KOPT-K1 (cell line): ENCODE results near the gene TMEM229A.
"Not testable (repeated sequence)": the region's sequence is repeated elsewhere in the genome, so short reads cannot be mapped to it uniquely, and the experiment has no call there.

ENCODE experiments used
- H3K27ac ChIP-seq: fragments of 200-600 bp; sonication (generic); 2 replicates; pipeline ENCODE4 v1.5.1; 2016; ENCODE audit warnings: antibody characterized with exemption, mild to moderate bottlenecking, low read depth, low read length; ENCODE audit not compliant: poor library complexity, severe bottlenecking
- H3K36me3 ChIP-seq: fragments of 200-600 bp; sonication (generic); 2 replicates; pipeline ENCODE4 v1.5.1; 2017; ENCODE audit warnings: antibody characterized with exemption, mild to moderate bottlenecking, low read length, moderate library complexity; ENCODE audit not compliant: insufficient read depth
- H3K9me3 ChIP-seq: fragments of 200-600 bp; sonication (generic); 2 replicates; pipeline ENCODE4 v1.5.1; 2017; ENCODE audit warnings: antibody characterized with exemption, low read length, mild to moderate bottlenecking; ENCODE audit not compliant: insufficient read depth, poor library complexity, severe bottlenecking

The TMEM229A gene

GRCh38 chr7:124042826-124043225 lies 10.0 kb upstream of the TMEM229A start:
- no peaks in the 10 kb centered on the region for H3K9me3 ChIP-seq
- no peaks in the 10 kb centered on the region for H3K36me3 ChIP-seq
- H3K27ac ChIP-seq, result no peak overlapping the region

GRCh38 chr7:124041439-124041838 lies 8.6 kb upstream of the TMEM229A start:
- H3K27ac ChIP-seq, result no peak overlapping the region
- no peaks in the 10 kb centered on the region for H3K9me3 ChIP-seq
- no peaks in the 10 kb centered on the region for H3K36me3 ChIP-seq

GRCh38 chr7:124037902-124038301 lies 5.0 kb upstream of the TMEM229A start:
- H3K27ac ChIP-seq, H3K36me3 ChIP-seq, H3K9me3 ChIP-seq: not testable (repeated sequence)

GRCh38 chr7:124035706-124036105 lies 2.8 kb upstream of the TMEM229A start:
- Histone ChIP-seq H3K27ac (no peak overlapping the region), H3K36me3 (no peaks in the 10 kb centered on the region), H3K9me3 (peaks cover 3% of the 10 kb centered on the region)

GRCh38 chr7:124034754-124035100 lies 1.9 kb upstream of the TMEM229A start:
- H3K36me3 ChIP-seq, result no peaks in the 10 kb centered on the region
- no peak overlapping the region for H3K27ac ChIP-seq
- H3K9me3 ChIP-seq, result peaks cover 3% of the 10 kb centered on the region

- H3K27ac ChIP-seq, result no peak overlapping the region
- H3K36me3 ChIP-seq, result no peaks in the 10 kb centered on the region
- H3K9me3 ChIP-seq, result peaks cover 3% of the 10 kb centered on the region
Measured at GRCh38 chr7:124033807-124034753, 1.2 kb upstream of the TMEM229A start.

- Histone ChIP-seq H3K36me3 (no peaks in the 10 kb centered on the region), H3K27ac (no peak overlapping the region), H3K9me3 (peaks cover 3% of the 10 kb centered on the region)
Measured at GRCh38 chr7:124033095-124033806, 384 bp upstream of the TMEM229A start.

GRCh38 chr7:124031919-124032318 lies 948 bp downstream of the TMEM229A start:
- H3K36me3 ChIP-seq, result no peaks in the 10 kb centered on the region
- peaks cover 3% of the 10 kb centered on the region for H3K9me3 ChIP-seq
- no peak overlapping the region for H3K27ac ChIP-seq

GRCh38 chr7:124031406-124031805 lies 1.5 kb downstream of the TMEM229A start:
- Histone ChIP-seq H3K9me3 (peaks cover 3% of the 10 kb centered on the region), H3K27ac (no peak overlapping the region), H3K36me3 (no peaks in the 10 kb centered on the region)

GRCh38 chr7:124030964-124031363 lies 1.9 kb downstream of the TMEM229A start:
- Histone ChIP-seq H3K9me3 (peaks cover 3% of the 10 kb centered on the region), H3K27ac (no peak overlapping the region), H3K36me3 (no peaks in the 10 kb centered on the region)

GRCh38 chr7:124029396-124030188 lies 3.3 kb downstream of the TMEM229A start:
- H3K27ac ChIP-seq, result no peak overlapping the region
- peaks cover 3% of the 10 kb centered on the region for H3K9me3 ChIP-seq
- H3K36me3 ChIP-seq, result no peaks in the 10 kb centered on the region

- no peak overlapping the region for H3K27ac ChIP-seq
- no peaks in the 10 kb centered on the region for H3K9me3 ChIP-seq
- H3K36me3 ChIP-seq, result no peaks in the 10 kb centered on the region
Measured at GRCh38 chr7:124027236-124027635, 5.6 kb downstream of the TMEM229A start.

- not testable (repeated sequence) for H3K27ac ChIP-seq, H3K9me3 ChIP-seq
Measured at GRCh38 chr7:124024329-124024728, 8.5 kb downstream of the TMEM229A start.

GRCh38 chr7:124022551-124022950 lies 10.3 kb downstream of the TMEM229A start:
- no peaks in the 10 kb centered on the region for H3K9me3 ChIP-seq
- no peak overlapping the region for H3K27ac ChIP-seq
- no peaks in the 10 kb centered on the region for H3K36me3 ChIP-seq

More at GRCh38 chr7:124024329-124024728, 8.5 kb downstream of the TMEM229A start:
- H3K36me3 ChIP-seq, result not testable (repeated sequence)

GRCh38 chr7:124020060-124020459 lies 12.8 kb downstream of the TMEM229A start:
- H3K36me3 ChIP-seq, result no peaks in the 10 kb centered on the region
- H3K9me3 ChIP-seq, result no peaks in the 10 kb centered on the region
- no peak overlapping the region for H3K27ac ChIP-seq
